SK-N-SH (cell line): Measurements from ENCODE around the gene LGI1. TPM values are rescaled to one million over a fixed set of nuclear protein-coding genes. Genes with fewer than 3 reads are reported as not detected.

ENCODE experiments used
- CTCF ChIA-PET: fragments of 300-600, 350-600 bp; formaldehyde crosslinking; extraction: SDS; loops from one replicate; lab custom pipeline; 2021; lab: Yijun Ruan, JAX
- POLR2A ChIA-PET: fragments of 350-600 bp; sonication (Branson Sonifier 250); formaldehyde crosslinking; extraction: SDS; loops from one replicate; lab custom pipeline; 2020; ENCODE audit warnings: antibody characterized with exemption, inconsistent platforms; lab: Yijun Ruan, JAX
- DNase-seq: peaks from one replicate; pipeline ENCODE4 v3.0.0; 2012
- H2AFZ ChIP-seq: fragments of 200-600 bp; sonication (generic); 2 replicates; pipeline ENCODE4 v1.8.1; 2016; ENCODE audit warnings: antibody characterized with exemption, mild to moderate bottlenecking, low read depth
- H3F3A ChIP-seq: fragments of 200-600 bp; sonication (generic); replicated peaks from 2 replicates; pipeline ENCODE3; 2016; ENCODE audit warnings: antibody characterized with exemption, mild to moderate bottlenecking; ENCODE audit not compliant: insufficient read depth
- H3K27ac ChIP-seq, 2 experiments: fragments of 200-500 bp in 1 of 2; fragments of 200-600 bp in 1 of 2; sonication (Bioruptor generic) in 1 of 2; sonication (generic), shearing (Covaris generic) in 1 of 2; 2 replicates each; pipeline versions ENCODE4 v1.5.1 to v1.6.1; 2014 to 2016; ENCODE audit warnings: low read depth in 2 of 2, inconsistent platforms in 1 of 2, low read length in 1 of 2, mild to moderate bottlenecking in 1 of 2, mixed read lengths in 1 of 2
- H3K27me3 ChIP-seq: fragments of 200-600 bp; sonication (generic), shearing (Covaris generic); 2 replicates; pipeline ENCODE4 v1.6.1; 2016; ENCODE audit warnings: mixed run types; ENCODE audit not compliant: insufficient read depth
- H3K36me3 ChIP-seq, 2 experiments: fragments of 200-500 bp in 1 of 2; fragments of 200-600 bp in 1 of 2; sonication (Bioruptor generic) in 1 of 2; sonication (generic) in 1 of 2; replicated peaks in 1 of 2; 2 replicates each; pipeline versions ENCODE3 to v1.5.1; 2014 to 2016; ENCODE audit warnings: low read length in 1 of 2, mild to moderate bottlenecking in 1 of 2; ENCODE audit not compliant: insufficient read depth in 2 of 2, control insufficient read depth in 1 of 2
- H3K4me1 ChIP-seq, 2 experiments: fragments of 200-500 bp in 1 of 2; fragments of 200-600 bp in 1 of 2; sonication (Bioruptor generic) in 1 of 2; sonication (generic), shearing (Covaris generic) in 1 of 2; 2 replicates each; pipeline versions ENCODE4 v1.5.1 to v1.6.1; 2014 to 2016; ENCODE audit warnings: low read depth in 1 of 2, low read length in 1 of 2, mixed run types in 1 of 2; ENCODE audit not compliant: insufficient read depth in 2 of 2, control insufficient read depth in 1 of 2
- H3K4me2 ChIP-seq: fragments of 200-600 bp; sonication (generic), shearing (Covaris generic); 2 replicates; pipeline ENCODE4 v1.6.1; 2017; ENCODE audit warnings: mixed run types
- H3K4me3 ChIP-seq, 2 experiments: fragments of 200-500 bp in 1 of 2; fragments of 200-600 bp in 1 of 2; sonication (Bioruptor generic) in 1 of 2; sonication (generic), shearing (Covaris generic) in 1 of 2; 2 replicates each; pipeline versions ENCODE4 v1.5.1 to v1.8.1; 2014 to 2016; ENCODE audit warnings: low read depth in 2 of 2, inconsistent platforms in 1 of 2, low read length in 1 of 2, mild to moderate bottlenecking in 1 of 2, mixed read lengths in 1 of 2, moderate library complexity in 1 of 2
- H3K79me2 ChIP-seq: fragments of 200-600 bp; sonication (generic); 2 replicates; pipeline ENCODE4 v1.8.1; 2017; ENCODE audit warnings: mild to moderate bottlenecking; ENCODE audit not compliant: insufficient read depth
- H3K9ac ChIP-seq: fragments of 200-600 bp; sonication (generic); 2 replicates; pipeline ENCODE4 v1.6.1; 2017; ENCODE audit warnings: mixed run types
- H3K9me2 ChIP-seq: fragments of 200-600 bp; sonication (generic); 2 replicates; pipeline ENCODE4 v1.6.1; 2017; ENCODE audit warnings: mixed run types
- H3K9me3 ChIP-seq: fragments of 200-600 bp; sonication (generic); 2 replicates; pipeline ENCODE4 v1.6.1; 2017; ENCODE audit warnings: mixed run types, mild to moderate bottlenecking, moderate library complexity
- H4K20me1 ChIP-seq: fragments of 200-600 bp; sonication (generic); 2 replicates; pipeline ENCODE4 v1.6.1; 2017; ENCODE audit warnings: mild to moderate bottlenecking, mixed run types; ENCODE audit not compliant: insufficient read depth
- IRF3 ChIP-seq: fragments of 150-350 bp; IDR thresholded peaks from 2 replicates; pipeline ENCODE4 v1.6.1; 2016; ENCODE audit warnings: mild to moderate bottlenecking, low read depth, low read length
- MAX ChIP-seq: IDR thresholded peaks from 2 replicates; pipeline ENCODE4 v1.4.0; 2012; ENCODE audit warnings: low read depth
- NFIC ChIP-seq: IDR thresholded peaks from 2 replicates; pipeline ENCODE4 v1.4.0; 2012; ENCODE audit warnings: borderline replicate concordance
- PBX3 ChIP-seq: IDR thresholded peaks from 2 replicates; pipeline ENCODE4; 2012
- TAF1 ChIP-seq: IDR thresholded peaks from 2 replicates; pipeline ENCODE4 v1.6.1; 2012; ENCODE audit warnings: low read depth, mild to moderate bottlenecking, low read length, moderate library complexity, borderline replicate concordance
- TEAD4 ChIP-seq: IDR thresholded peaks from 2 replicates; pipeline ENCODE4 v1.4.0; 2012; ENCODE audit warnings: mild to moderate bottlenecking, borderline replicate concordance; ENCODE audit not compliant: insufficient read depth
- USF2 ChIP-seq: fragments of 150-350 bp; IDR thresholded peaks from 2 replicates; pipeline ENCODE4 v1.6.1; 2017; ENCODE audit warnings: antibody characterized with exemption, low read length, low read depth, borderline replicate concordance
- YY1 ChIP-seq: IDR thresholded peaks from 2 replicates; pipeline ENCODE4 v1.4.0; 2012; ENCODE audit warnings: low read depth, mild to moderate bottlenecking
- ZBTB33 ChIP-seq: IDR thresholded peaks from 2 replicates; pipeline ENCODE4 v1.4.0; 2012; ENCODE audit warnings: low read depth, borderline replicate concordance
- WGBS: methylation state at CpG from one replicate; pipeline ENCODE4 v1.1.6; 2017; ENCODE audit warnings: low lambda C conversion rate; 5-methylcytosine and 5-hydroxymethylcytosine counted together
- polyA plus RNA-seq, 3 experiments: library from polyadenylated mRNA; depleted of rRNA; stranded (reverse); fragments of >200 nt; gene quantifications; 2 replicates each; pipeline ENCODE4 v1.2.3, GENCODE V29; 2012

LGI1 gene
- polyA plus RNA-seq, 1 of the 3 experiments (the other 2 are of a cell fraction), result 0.03 TPM

GRCh38 chr10:93838278-93838677, 80.5 kb downstream of the LGI1 start (continued):
- no peak for TF ChIP-seq NFIC
- no peak for TF ChIP-seq TAF1

GRCh38 chr10:93841961-93842360, 84.2 kb downstream of the LGI1 start:
- no peak overlapping the region for H3K4me3 ChIP-seq
- no peak for DNase-seq
- H2AFZ ChIP-seq, result no peak overlapping the region
- H3K27me3 ChIP-seq, result peaks cover 7% of the 10 kb centered on the region; the same call in 1 of the 2 replicates
- H3K79me2 ChIP-seq, result no peaks in the 10 kb centered on the region
- no peaks in the 10 kb centered on the region for H3K36me3 ChIP-seq
- H3K4me2 ChIP-seq, result no peak overlapping the region
- H3K9me3 ChIP-seq, result no peaks in the 10 kb centered on the region
- no peak overlapping the region for H3K9ac ChIP-seq
- H3K27ac ChIP-seq, result no peak overlapping the region
- CTCF ChIA-PET, result interaction anchor here (1.9 kb wide), 1 partner anchor 26 kb away, joined by 4 read pairs; no protein-coding TSS in a partner anchor
- POLR2A ChIA-PET, result no interaction called here
- no peaks in the 10 kb centered on the region for H3K4me1 ChIP-seq
- no peaks in the 10 kb centered on the region for H4K20me1 ChIP-seq
- TF ChIP-seq USF2 (no peak), TEAD4 (no peak), IRF3 (no peak), PBX3 (no peak), MAX (no peak), YY1 (no peak), ZBTB33 (no peak)
- no peaks in the 10 kb centered on the region for H3F3A ChIP-seq
- WGBS, result 22% methylated on average over 3 of the region's 3 CpGs
- H3K9me2 ChIP-seq, result no peaks in the 10 kb centered on the region
